Germinal center (tissue), 1 donor: ENCODE measurements around the gene TREH.

Experiments
- DNase-seq: peaks from one replicate; pipeline ENCODE4 v3.0.0; 2012; ENCODE audit warnings: mixed read lengths, low spot score

TREH gene

DNA sequence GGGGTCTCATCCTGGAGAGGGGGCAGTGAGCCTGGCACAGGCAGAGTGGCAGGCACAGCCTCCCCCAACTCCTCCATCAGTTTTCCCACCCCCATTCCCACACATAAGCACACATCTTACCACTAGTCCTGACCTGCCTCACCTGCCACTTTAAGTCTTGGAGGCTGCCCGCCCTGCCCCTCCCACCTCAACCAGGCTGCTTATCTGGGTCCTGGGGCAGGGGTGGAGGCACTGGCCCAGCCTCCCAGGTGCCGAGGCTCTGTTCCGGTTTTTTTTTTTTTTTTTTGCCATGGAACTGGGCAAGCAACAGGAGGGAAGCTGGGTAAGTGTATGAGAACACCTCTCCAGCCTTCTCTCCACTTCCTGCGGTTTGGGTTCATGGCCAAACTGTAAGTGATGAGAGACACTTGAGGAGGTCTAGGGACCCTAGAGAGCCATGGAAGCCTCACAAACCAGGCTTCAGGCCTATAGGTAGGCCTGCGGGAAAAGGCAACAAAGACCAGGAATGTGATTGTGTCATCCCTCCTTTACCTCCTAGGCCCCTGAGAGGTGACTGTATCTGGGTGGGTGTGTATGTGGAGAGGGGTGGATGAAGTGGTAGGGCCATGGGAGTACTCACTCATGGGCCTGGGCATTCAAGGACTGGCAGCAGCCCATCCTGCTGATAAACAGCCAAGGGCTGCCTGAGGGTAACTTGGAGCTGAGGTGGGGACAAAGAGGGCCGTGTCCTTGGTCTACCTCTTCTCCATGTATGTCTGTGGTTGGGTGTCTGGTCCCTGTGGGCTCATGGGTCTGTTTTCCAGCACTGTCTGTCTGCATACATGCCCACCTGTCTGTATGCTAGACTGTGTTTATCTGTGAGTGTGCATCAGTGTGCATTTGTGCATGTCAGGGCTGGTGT, 49.4 kb downstream of the TREH start:
- no peak for DNase-seq

DNA sequence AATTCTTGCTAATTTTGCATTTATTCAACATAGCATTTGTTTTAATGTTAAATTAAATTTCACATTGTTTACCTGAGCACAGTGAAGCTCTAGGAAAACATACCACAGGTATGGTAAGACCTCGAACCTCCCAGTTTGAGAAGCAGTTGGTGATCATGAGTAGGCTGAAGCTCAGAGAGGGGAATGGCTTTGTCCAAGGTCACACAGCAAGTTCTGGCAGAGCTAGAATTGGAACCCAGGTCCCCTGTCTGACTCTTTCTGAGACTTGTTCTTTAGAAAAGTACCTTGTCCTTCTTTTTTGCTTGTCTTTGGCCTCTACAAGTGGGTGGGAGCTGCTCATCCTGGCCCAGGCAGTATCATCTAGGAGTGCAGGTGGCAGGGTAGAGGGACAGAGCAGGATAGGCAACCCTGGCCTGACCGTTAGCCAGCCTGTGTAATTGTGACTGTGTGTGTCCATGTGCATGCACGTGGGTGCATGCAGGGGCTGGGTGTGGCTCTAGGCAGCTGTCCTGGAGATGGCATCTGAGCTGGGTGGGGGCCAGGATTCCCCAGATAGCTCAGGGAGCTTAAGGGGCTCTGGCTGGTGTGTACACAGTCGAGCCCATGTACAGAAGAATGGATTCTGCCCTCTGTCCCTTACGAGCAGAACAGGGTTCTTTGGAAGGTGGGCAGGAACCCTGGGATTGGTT, 50.4 kb downstream of the TREH start:
- DNase-seq: no peak

DNA sequence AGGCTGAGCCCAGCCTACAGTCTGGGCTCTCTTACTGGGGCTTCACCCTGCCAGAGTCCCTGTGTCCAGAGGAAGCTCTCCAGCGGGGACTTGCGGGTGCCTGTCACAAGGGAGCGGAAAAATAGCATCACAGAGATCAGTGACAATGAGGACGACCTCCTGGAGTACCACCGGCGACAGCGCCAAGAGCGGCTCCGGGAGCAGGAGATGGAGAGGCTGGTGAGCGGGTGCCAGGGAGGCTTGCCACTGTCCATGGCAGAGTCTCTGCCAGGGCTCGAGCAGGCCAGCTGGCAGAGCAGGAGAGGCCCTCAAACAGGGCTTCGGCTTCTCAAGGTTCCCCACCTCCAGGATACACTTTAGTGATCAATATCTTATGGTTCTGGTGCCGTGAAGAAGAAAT, 51.0 kb downstream of the TREH start:
- no peak for DNase-seq

DNA sequence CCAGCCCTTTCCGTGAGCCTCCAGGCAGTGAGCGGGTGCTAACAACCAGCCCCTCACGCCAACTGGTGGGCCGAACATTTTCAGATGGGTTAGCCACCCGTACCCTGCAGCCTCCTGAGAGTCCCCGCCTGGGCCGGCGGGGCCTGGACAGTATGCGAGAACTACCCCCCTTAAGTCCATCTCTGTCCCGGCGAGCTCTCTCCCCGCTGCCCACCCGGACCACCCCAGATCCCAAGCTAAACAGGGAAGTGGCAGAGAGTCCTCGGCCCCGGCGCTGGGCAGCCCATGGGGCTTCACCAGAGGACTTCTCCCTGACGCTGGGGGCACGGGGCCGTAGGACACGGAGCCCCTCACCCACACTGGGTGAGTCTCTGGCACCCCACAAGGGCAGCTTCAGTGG, 51.4 kb downstream of the TREH start:
- DNase-seq: no peak

DNA sequence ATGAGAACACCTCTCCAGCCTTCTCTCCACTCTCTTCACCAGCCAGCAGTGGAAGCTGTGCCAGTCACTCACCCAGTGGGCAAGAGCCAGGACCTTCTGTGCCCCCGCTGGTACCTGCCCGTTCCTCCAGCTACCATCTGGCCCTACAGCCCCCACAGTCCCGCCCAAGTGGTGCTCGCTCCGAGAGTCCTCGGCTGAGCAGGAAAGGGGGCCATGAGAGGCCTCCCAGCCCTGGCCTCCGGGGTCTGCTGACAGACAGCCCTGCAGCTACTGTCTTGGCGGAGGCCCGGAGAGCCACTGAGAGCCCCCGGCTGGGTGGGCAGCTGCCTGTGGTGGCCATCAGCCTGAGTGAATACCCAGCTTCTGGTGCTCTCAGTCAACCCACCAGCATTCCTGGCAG, 51.9 kb downstream of the TREH start:
- no peak for DNase-seq

DNA sequence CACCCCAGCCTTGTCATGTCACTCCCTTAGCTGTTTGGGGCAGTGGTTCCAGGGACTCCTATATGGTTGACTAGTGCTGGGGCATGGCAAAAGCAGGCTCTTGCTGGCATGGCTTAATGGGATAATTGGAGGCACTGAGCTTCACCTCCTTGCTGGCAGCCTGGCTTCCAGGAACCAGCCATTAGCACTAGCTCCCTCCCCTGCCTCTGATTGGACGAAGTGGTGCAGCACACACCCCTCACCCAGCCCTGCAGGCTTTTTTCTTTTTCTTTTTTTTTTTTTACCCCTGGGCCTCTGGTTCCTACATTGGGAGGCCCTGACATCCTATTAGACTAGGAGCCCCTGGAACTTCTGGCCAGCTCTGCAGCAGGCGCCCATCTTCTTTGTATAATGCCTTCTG, 53.5 kb downstream of the TREH start:
- DNase-seq: no peak

DNA sequence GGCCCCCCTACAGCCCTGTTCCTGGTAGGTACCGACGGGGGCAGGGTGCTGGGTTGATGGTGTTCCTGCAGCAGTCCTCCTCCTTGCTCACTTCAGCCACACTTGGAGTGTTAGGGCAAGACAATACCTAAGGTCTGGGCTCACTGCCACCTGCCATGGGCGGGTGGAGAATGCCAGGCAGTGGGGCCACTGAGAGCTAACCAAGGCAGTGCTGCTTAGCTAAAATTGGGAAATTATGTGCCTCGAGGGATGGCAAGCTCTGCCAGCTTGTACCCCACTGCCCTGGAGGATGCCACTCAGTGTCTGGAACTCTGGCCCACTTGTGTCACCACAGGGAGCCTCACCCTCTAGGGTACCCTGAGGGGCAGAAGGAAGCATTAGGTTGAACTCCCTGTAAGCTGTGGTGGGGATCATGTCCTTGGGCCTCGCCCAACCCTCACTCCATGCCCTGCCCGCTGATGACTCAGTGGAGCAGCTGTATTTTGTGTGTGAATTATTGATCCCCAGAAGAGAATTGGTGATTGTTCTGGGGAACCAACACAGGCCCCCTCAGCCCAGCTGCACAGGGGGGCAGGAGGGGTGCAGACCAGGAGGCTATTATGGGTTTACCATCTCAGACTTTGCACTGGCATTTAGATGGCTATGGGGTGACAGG, 54.3 kb downstream of the TREH start:
- no peak for DNase-seq

DNA sequence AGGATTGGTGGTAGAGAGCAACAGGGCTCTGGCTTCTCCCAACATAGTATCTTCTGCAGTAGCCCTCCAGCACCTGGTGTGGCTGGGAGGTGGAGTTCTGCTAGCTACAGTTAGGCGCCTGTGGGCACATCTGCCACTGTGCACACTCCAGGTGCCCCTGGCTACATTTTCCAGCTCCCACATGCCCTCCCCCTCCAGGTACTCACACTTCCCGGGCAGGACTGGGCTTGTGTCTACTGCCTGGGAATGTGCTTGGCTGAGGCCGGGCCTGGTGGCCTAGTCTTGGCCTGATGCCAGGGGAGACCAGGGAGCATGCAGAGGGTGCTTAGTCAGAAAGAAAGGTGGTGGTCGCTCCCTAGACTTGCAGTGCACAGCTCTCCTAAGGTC, 56.2 kb downstream of the TREH start:
- no peak for DNase-seq

DNA sequence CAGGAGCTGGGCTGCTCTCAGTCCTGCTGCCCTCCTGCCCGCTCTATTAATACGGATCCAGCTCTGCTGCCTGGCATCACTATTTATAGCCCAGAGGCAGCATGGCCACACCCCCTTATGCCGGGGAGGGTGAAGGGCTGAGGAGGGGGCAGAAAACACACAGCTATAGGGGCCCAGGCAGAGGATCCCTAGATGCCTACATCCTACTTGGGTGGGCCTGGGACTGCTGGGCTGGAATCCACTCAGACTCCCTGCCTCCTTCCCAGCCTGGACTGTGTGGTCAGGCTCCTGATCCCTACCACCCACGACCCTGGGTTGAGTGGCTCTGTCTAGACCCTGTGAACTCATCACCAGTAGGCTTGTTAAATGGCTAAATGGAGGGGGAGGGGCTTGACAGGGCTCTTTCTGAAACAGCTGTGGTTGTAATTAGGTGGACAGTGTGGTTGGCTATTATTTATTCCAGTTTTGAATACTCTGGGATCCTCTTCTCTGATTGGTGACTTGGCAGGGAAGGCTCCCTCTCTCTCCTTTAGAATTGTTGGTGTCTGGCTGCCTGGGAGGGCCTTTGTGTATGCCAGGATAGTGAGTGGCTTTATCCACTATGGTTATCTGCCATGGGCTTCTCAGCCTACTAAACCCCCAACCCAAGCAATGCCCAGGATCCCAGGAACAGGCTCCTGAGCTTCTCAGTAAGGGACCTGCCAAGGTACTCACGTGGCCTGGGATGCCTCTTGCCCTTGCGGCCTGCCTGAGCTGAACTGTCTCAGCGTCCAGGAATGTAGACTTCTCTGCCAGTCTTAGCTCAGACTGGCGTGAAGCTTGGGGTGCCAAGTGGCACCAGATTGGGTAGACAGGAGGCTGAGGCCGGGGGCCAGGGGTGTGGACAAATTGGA, 56.8 kb downstream of the TREH start:
- DNase-seq: no peak

DNA sequence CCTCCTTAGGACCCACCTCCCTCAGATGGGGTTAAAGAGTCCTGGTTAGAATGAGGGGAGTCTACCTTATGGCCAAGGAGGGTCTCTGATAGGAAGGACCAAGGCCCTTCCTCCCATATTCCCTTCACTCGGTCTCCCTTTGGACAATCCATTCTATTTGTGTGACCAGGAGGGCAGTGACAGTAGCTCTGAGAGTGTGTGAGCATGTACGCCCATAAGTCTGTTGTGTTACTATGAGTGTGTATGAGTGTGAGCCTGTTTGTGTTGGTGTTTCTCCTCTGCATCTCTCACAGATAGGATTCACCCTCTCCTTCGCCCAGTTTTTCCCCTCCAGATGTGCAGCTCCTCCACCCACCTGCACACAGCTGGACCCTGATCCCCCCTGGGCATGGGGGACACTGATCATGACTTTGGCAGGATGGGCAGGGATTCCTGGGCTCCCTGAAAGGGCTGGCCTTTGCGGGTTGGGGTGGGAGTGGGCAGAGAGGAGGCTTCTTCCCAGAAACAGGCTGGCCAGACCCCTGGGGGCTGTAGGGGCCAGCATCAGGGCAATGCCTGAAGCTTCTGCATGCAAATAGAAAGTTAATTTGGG, 57.6 kb downstream of the TREH start:
- DNase-seq: no peak

DNA sequence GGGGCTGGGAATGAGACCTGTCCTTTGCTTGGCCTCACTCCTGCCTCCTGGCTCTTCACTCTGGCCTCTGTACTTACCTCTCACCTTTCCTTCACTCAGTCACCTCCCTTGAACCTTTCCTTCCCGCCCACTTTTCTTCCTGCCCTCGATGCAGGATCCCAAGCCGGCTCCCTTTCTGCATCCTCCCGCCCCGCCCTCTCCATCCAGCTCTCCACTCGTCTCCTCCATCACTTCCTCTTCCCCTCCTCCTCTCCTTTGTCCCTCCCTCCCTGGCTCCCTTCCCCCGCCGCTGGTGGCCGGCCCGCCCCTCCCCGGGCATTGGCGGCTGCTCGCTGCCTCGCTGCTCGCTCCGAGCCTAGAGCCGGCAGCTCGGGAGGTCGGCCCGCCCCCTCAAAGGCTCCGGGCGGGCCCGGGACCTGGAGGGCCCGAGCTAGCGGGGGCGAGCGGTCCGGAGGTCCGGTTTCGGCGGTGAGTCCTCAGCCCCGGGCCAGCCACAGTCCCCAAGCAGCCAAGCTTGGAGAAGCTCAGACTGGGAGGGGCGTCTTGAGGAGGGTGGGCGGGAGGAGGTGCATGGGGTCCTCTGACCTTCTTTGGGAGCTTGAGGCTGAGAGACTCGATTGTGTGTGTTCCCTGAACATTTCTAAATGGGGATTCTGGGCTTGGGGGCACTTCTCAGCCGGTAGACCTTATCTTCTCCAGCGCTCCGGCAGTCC, 58.2 kb downstream of the TREH start:
- peak; percentile 17 for DNase-seq

DNA sequence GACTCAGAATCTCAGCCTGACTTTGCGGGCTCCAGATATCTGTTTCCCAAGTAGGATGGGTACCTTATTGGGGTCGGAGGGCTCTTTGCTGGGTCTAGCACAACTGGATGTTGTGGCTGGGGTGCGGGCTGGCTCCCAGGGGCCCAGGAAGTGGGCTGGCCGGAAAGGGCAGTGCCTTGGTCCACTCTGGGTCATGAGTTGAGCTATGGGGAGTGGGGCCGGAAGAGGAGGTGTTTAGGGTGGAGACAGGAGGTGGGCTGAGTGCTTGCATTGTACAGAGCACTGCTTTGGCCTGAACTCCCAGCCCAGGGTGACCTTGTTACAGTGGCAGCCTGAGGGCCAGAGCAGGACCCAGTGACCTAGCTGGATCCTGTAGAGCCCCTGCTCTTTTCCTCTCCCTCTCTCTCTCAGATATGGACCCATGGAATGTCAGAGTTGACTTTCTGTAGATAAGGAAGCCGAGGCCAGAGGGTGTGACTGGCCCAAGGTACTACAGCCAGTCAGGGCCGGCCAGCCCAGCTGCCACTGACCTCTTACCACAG, 58.9 kb downstream of the TREH start:
- no peak for DNase-seq

DNA sequence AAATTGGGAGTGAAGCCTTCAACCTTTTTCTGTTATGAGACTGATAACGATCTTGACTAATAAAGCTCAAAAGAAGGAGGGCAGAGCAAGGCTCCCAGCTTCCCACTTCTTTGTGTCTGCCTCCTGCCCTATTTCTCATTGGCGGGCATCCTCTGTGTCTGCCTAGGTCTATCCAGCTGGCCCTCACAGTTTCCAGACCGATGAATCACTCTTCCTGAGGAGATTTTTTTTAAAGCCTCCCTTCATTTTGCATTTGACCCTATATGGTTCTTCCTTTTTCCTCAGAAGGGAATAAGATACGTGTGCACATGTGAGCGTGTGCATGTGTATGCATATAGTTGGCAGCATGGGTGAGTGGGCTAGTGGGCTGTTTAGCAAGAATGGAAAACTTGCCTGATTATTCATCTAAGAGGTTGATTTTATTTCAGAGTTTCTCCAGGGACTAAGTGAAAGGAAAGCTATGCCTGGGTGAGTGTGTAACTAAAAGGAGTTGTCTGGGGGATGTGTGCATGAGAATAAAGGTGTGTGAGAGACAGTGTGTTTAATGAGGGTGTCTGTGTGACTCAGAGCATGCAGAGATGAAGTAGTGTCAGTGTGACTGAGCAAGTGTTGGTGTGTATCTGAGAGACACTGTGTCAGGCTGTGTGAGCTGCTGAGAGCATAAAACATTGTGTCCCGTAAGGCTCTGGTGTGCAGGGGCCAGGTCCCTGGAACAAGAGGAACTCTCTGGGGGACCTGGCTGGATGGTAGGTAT, 59.8 kb downstream of the TREH start:
- DNase-seq: no peak

DNA sequence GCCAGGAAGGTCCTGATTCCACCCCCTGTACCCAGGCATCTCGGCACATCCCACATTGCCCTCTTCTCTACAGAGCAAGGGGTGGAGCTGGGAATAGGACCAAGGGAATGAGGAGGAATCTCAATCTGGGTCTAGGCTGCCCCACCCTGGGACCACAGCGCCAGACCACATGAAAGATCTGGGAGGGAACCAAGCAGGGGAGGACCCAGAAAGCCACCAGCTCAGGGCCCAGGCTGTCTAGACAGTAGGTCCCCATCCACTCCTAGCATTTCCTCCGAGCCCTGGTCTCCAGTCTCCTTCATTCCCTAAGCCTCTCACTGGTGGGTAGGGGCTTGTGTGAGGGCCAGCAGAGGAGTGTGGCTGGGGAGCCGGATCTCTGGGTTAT, 60.5 kb downstream of the TREH start:
- DNase-seq: no peak

DNA sequence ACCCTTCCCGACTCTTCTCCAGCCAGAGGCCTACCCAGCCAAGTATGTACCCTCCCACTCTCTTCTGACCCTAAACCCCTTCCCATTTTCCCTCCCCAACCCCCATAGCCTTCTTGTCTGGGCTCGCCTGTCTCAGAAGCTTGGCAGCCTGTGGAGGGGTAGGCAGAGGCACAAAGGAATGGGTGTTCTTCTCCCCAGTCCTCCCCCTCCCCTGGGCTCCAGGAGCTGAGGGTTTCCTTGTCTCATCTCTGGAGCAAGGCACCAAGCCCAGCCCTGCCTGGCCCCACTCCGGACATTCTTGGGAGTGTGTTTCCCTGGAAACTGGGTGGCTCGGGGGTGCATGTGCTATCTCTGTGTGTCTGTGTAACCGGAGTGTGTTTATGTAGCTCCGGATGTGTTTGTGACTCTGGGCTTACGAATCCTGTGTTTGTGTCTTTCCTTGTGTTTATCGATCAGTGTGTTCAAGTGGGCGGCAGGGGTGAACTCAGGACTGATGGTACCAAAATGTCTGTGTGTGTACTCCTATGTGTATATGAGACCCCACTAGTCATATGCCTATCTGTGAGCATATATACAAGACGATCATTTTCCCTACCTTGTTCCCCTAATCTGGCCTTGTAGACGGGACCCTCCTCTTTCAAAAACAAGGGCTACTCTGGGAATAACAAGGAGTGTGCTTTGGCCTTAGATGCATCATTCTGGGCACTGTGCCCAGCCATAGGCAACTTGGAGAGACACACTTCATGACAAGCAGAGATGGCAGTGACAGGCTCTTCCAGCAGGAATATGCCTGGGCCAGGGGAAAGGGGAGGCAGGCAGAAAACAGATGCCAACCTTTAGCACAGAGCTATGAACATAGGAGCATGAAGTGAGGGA, 61.1 kb downstream of the TREH start:
- DNase-seq: no peak

DNA sequence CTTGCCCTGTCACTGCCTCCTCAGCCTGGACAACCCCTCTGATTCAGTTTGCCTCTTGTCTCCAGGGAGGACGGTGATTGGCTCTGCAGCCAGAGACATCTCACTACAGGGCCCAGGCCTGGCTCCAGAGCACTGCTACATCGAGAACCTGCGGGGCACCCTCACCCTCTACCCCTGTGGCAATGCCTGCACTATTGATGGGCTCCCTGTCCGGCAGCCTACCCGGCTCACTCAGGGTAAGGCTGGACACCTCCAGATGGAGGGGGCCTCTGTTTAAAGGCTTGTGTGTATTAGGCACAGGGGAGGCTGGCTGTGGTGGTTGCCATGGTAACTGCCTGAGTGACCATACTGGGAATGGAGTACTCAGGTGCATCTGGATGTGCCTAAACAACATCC, 63.5 kb downstream of the TREH start:
- no peak for DNase-seq

DNA sequence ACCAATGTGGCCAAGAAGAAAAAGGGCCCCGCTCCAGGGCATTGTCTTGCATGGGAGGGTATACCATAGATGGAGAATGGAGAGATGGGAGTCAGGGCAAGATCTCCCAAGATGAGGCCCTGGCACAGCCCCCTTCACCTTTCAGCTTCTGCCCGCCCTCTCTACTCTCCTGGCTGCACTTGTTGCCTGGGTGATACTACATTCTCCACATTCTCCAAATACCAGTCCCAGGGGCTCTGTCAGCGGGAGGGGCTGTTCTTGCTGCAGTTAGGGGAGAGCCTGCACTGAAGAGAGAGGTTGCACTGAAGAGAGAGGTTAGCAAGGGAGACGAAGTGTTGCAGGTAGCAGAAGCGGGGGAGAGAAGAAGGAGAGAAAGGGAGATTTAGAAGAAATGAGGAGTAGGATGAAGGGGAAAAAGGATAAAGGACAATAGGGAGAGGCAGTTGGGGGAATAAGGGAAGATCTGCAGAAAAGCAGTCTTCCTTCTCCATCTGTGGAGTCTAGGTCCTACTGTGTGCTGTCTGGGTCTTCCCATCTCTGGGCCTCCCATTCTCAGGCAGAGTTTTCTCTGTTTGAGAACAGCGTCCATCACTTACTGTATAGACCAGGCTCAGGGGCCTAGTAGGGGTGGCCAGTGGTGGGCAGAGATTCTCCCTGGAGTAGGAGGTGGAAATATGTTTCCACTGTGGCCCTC, 64.0 kb downstream of the TREH start:
- no peak for DNase-seq

DNA sequence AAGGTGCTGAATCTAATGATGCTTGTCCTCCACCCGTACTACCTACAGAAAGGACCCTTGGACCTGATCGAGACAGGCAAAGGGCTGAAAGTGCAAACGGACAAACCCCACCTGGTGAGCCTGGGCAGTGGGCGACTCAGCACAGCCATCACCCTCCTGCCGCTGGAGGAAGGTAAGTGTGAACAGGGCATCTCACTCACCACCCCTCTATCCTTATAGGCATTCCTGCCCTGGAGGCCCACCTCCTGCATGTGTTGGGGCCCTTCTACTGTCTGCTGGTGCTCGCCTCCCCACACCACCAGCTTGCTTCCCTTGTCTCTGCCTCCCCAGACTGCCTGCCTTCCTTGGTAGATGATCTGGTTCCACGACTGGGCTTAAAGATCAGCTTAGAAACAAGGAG, 64.9 kb downstream of the TREH start:
- no peak for DNase-seq
